GM21786 (cell line): ENCODE measurements around the gene C2orf69.
A peak's percentile ranks its signal among the peaks of the same experiment; 100 is the strongest.

Source experiments
- ATAC-seq: cut with Tn5 transposase; IDR thresholded peaks from one replicate; pipeline ENCODE4 v1.9.1; 2021; ENCODE audit not compliant: unreplicated experiment

The C2orf69 gene, protein sequence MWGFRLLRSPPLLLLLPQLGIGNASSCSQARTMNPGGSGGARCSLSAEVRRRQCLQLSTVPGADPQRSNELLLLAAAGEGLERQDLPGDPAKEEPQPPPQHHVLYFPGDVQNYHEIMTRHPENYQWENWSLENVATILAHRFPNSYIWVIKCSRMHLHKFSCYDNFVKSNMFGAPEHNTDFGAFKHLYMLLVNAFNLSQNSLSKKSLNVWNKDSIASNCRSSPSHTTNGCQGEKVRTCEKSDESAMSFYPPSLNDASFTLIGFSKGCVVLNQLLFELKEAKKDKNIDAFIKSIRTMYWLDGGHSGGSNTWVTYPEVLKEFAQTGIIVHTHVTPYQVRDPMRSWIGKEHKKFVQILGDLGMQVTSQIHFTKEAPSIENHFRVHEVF

DNA sequence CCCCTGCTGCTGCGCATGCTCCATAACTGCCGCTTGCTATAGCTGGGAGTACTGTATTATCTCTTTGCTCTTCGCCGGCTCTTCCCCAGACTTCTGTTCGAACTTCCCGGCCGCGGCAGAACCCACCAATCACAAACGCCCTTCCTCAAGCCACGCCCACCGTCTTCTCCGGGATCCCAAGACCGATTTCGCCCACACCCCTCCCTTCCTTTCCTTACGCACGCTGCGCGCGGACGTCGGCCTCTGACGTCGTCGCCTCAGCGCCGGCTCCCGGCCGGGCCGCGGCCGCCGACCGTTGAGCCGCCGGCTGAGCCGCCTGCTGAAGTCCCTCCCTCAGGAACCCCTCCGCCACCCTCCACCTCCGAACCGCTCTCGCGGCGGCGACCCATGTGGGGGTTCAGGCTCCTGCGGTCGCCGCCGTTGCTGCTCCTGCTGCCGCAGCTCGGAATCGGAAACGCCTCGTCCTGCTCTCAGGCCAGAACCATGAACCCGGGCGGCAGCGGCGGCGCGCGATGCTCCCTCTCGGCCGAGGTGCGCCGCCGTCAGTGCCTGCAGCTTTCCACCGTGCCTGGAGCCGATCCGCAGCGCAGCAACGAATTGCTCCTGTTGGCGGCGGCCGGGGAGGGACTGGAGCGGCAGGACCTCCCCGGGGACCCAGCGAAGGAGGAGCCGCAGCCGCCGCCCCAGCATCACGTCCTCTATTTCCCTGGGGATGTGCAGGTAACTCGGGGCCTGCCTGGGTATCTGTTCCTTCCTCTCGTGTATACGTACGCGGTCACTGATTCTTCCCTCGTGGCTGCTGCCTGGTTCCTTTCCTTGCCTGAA lies at the start of gene C2orf69:
C2orf69 (plus strand) TSS at position 242 of the 825 bp plus-strand sequence; CDS start at position 388, 146 bp downstream.
- ATAC-seq: peak; percentile 86

DNA sequence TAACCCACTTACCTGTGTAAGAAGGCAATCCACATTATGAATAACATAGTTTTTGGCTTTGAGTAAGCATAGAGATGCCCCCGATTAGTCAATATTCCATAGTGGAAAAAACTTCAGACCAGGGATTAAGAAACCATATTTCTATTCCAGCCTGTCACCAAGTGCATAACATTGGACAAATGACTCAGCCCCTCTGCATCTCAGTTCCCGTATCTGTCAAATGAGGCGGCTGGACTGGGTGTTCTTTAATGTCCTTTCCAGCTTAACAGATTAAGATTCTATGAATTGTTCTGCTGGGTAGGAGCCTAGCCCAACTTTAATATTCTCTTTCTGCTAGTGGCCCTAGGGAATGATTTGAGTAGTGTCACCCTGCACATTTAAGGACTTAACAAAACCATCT lies 48.3 kb upstream of the C2orf69 start:
- no peak for ATAC-seq

GRCh38 chr2:199865905-199866304 lies 45.2 kb upstream of the C2orf69 start:
- no peak for ATAC-seq

- ATAC-seq: no peak
These were observed 42.5 kb upstream of the C2orf69 start for GRCh38 chr2:199868431-199869226.

GRCh38 chr2:199869227-199869541 lies 41.9 kb upstream of the C2orf69 start:
- ATAC-seq: no peak

DNA sequence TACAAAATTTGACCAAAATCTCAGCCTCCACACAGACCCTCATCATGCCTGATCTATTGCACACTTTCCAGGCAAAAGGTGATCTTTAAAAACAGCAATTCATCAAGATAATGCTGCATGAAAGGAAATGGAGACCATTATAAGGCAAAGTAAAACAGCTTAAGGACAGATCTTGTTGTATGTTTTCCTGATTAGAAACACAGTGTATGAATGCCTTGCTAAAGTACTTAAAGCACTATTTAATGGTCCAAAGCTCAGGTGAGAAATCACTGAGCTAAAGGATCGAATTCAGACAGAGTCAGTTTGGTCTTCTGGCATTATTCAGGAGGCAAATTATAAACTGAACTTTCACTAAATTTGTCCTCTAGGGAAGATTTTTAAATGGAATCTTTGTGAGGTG lies 41.4 kb upstream of the C2orf69 start:
- no peak for ATAC-seq

- ATAC-seq: no peak
These were observed 40.5 kb upstream of the C2orf69 start for GRCh38 chr2:199870581-199870980.

- ATAC-seq: no peak
These were observed 36.9 kb upstream of the C2orf69 start for GRCh38 chr2:199874209-199874608.

GRCh38 chr2:199875400-199875799 lies 35.7 kb upstream of the C2orf69 start:
- no peak for ATAC-seq

GRCh38 chr2:199882667-199883066 lies 28.4 kb upstream of the C2orf69 start:
- ATAC-seq: no peak

DNA sequence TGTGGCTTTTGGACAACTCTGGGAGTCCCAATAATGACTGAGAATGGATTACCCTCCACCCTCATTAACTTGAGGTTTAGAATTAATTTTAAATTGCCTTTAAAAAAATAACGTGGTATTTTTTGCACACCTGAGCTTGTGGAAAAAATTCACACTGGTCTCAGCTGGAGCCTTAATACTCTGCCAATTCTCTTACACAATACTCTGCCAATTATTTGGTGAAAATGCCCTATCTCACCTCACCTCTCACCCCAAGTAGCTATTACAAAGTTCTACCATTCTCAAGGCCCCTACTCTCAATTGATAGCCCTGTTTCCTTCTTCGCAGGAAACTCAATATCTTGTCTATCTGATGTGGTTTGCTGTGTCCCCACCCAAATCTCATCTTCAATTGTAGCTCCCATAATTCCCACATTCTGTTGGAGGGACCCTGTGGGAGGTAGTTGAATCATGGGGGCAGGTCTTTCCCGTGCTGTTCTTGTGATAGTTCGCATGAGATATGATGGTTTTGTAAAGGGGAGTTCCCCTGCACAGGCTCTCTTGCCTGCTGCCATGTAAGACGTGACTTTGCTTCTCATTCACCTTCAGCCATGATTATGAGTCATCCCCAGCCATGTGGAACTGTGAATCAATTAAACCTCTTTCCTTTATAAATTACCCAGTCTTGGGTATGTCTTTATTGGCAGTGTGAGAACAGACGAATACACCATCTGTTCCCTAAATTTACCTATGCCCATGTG lies 27.4 kb upstream of the C2orf69 start:
- no peak for ATAC-seq

- ATAC-seq: no peak
These were observed 15.7 kb upstream of the C2orf69 start for GRCh38 chr2:199895406-199895805.

DNA sequence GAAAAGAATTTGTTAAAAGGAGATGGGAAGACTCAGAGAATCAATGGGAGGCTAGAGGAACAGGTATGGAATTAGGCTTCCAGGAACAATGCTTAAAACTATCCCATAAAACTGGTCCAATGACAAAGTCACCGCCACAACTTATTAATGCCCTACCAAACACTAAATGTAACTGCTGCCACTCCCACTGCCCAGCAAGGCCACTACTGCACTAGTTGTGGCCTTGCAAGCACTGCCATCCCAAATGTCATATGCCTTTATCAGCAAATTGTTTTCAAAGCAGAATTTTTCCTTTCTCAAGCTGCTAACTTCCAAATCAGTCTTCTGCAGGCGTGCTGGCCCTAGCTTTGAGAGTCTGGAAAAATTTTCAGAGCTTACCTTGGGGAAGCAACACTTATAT lies 14.5 kb upstream of the C2orf69 start:
- no peak for ATAC-seq

GRCh38 chr2:199901942-199902341 lies 9.2 kb upstream of the C2orf69 start:
- no peak for ATAC-seq

DNA sequence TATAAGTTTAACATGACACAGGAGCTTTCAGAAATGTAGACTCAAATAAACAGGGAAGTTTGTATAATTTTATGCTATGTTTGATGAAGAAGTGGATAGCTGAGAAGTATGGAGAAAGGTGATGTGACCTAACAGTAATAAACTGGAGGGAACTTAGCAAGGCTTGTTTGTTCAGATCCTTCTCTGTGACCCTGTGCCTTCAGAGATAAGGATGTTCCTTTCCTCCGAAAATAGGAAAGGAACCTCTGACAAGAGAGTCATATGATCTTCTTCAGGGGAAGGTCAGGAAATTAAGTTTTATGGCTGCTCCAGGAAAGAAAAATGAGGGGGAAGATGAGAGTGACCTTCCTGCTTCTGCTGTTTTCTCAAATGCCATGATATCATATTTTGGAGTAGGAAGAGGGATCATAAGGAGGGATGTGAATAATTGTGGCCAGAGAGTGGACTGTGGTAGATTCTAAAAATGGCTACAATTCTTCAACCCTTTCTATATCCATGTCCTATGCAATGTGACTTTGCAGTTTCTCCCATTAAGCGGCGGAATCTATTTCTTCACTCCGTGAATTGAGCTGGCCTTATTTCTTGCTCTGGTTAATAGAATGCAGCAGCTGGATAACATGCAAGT lies 8.5 kb upstream of the C2orf69 start:
- ATAC-seq: no peak

GRCh38 chr2:199903111-199903510 lies 8.0 kb upstream of the C2orf69 start:
- ATAC-seq: no peak

DNA sequence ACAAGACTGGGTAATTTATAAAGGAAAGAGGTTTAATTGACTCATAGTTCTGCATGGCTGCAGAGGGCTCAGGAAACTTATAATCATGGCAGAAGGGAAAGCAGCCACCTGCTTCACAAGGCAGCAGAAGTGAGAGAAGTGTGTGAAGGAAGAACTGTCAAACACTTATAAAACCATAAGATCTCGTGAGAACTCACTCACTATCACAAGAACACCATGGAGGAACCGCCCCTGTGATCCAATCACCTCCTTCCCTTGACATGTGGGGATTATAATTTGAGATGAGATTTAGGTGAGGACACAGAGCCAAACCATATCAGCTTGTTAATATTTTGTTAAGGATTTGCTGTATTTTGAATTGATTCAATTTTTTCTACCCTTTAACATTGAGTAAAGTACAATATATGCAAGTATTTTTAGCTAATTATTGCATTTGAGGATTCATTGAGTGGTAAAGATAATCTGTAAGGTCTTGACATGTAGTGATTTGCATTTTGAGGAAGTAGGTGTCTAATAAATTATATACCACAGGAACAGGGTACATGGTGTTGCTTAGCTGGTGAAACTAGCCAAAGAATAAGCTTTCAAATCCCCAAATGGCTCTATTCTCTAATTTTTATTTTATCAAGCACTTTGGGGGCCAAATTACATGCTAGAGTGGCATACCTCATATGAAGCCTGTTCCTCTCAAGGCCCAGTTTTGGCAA lies 3.9 kb upstream of the C2orf69 start:
- ATAC-seq: no peak

DNA sequence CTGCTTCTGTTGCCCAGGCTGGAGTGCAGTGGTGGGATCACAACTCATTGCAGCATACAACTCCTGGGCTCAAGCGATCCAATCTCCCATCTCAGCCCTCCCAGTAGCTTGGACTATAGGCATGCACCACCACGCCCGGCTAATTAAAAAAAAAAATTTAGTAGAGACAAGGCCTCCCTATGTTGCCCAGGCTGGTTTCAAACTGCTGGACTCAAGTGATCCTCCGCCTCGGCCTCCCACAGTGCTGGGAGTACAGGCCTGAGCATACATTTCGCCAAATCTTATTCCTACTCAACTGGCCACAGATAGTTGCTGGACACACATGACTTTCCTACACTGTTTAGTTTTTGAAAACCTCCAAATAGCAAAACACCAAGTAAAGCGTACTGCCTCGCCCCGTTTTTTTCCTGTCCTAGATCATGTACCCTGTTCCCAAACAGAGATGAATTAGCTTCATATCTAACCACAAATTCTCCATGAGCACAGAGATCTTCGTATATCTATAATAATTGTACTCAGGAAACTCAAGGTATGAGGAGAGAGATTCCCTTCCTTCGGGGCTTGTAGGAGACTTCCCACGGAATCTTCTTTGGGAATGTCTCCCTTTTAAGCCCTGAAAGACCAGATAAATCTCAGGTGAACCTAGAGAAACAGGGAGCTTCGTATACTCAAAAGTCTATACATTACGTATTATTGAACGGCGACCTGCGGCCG lies 598 bp upstream of the C2orf69 start:
- ATAC-seq: no peak

GRCh38 chr2:199911877-199912161 lies 726 bp downstream of the C2orf69 start:
- no peak for ATAC-seq
